Activated effector memory CD4-positive, alpha-beta T cell treated with Interleukin-2 at 50 U/mL for 16 hours (primary cell): Measurements from ENCODE around the gene COL4A1.

Experiments used
- DNase-seq: peaks from one replicate; pipeline ENCODE4 v3.0.0-alpha.2; 2020

COL4A1 gene

DNA sequence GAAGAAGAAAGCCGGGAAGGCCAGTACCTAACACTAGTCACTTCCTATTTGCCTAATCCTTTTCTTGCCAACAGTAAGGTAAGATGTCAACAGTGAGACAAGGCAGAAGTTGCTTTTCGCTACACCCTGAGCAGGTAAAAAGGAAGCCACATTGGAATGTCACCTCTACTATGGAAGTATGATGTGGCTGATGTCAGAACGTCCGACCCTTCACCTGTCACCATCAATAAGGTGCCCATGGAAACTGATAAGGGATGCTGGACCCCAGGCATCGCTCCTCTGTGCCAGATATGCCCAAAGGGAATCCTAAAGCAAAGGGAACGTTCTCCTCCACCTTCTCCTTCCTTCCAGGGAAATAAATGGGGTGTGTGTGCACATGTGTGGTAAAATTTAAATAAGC is 34.3 kb downstream of the COL4A1 start:
- no peak for DNase-seq

DNA sequence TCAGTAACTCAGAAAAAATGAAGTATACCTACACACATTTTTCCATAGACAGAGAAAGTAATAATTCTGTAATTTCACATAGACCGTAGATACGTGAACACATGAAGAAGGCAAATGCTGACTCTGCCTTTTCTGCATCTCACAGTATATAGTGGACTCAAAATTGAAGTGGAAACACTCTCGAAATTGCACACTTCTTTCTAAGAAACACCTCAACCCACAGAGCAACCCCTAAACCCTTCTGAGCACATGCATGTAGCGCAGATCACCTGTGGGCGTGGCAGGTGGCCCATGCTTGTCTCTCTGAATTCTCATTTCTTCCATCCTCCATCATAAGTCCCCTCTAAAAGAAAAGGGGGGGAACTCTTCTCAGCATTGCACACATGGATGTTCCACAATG is 34.7 kb downstream of the COL4A1 start:
- DNase-seq: no peak

DNA sequence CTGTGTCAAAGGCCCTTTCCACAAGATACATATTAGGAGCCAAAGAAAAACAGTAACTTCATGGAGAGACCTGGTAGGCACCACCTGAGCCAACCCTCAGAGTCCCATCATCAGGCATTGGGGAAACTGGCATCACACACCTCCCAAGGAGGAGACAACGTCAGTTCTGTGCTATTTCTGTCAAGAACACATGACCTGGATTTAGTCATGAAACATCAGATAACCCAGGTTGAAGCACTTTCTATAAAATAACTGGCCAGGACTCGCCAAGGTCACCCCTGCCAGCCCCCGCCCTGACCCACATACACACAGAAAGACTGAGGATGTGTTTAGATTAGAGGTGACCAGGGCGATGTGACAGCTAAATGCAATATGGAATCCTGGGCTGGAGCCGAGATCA is 35.6 kb downstream of the COL4A1 start:
- no peak for DNase-seq

DNA sequence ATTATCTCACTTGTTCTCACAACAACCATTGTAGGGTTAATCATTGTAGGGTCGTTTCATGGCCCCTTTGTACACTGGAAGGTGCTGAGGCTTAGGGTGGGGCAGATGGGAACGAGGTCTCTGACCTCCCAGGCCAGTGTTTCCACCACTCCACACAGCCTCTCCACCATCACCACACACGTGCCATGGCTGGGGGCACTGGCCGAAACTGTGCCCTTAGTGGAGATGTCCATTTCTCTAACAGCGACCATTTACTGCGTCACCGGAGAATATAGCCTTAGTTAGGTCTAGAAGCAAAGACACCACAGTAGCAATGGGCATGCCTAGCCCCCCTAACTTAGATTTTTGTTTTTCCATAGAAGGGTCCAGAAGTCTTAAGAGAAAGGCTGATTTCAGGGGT is 36.5 kb downstream of the COL4A1 start:
- no peak for DNase-seq

DNA sequence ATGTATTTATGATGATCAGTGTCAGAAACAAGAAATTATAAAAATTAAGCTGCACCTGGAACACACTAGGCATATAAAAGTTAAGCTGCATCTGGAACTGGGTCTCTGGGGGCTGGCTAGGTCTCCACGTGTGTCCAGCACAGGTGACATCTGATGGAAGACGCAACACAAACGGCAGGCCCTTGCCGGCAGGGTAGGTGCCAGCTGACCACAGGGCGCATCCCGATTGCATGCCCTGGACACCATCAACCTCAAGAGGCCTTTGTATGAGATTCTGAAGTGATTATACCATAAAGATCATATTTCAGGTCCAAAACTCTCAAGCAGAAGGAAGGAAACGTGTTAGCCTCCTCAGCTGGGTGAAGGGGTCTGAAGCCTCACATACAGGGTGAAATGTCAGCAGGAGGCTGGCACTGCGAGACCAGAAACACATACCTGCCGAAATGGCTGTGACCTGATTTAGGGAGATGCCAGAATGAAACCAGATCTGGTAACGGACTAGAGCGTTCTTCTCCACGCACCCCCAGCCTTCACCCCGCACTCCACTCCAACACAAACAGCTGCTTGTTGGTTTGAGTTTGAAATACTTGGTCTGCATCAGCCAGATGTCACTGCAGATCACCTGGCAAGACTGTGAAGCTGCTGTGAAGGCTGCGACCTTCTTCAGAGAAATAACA is 37.3 kb downstream of the COL4A1 start:
- no peak for DNase-seq

DNA sequence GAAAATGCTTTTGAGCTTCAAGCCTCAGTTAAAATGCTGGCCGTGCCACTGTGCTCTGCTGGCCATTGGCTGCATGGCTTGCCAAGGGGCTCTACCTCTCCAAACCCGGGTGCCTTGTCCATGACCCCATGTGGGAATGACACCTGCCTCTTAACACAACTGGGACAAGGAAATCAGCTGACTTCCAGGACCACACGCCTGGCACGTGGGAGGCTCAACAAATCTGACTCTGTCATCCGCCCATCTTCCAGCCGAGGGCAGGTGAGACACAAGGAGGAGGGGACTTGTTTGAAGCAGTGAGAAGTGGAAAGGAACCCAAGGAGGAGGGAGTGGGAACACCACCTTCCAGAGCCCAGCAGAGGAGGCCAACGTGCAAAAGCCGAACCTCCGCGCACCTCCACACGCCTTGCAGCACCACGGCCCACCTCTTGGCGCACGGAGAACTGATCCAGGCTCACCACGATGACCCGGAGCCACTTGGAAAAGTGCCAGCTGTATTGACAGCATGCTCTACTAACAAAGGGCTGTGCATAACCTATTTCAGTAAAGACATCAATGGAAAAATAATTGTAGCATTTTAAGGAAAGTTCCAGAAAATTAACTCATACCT is 38.3 kb downstream of the COL4A1 start:
- DNase-seq: no peak

DNA sequence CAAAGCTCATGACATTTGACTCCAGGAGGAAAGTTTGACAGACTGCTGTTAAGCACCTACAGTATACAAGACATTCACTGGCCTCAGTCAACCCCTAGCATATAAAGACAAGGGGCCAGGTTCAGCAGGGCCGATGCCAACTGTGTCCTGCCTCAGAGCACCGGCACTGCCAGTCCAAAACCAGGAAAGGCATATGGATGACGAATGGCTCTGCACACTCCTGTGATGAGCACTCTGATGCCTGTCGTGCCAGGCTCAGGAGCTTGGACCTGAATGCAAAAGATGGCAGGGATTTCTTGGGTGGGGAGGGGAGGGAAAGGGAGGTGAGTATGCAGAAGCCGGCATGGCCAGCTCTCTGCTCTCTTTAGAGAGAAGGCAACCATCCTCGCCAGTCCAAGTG is 38.9 kb downstream of the COL4A1 start:
- DNase-seq: no peak

DNA sequence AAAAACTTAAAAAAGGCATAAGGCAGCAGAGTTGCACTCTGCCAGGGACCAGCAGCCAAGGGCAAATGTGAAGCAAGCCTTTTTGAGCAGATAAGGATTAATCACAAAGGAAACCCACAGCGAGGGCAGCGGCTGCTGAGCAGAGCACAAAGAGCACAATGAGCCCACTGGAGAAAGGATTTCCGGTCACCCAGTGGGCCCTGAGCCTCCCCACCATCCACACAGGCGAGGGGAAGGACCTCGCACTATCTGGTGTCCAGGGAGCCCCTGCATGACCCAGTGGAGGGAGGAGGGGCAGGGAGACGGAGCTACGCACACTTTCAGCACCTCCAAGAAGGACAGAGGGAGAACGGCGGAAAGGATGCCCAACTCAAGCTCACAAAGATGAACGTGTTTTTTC is 40.0 kb downstream of the COL4A1 start:
- no peak for DNase-seq

DNA sequence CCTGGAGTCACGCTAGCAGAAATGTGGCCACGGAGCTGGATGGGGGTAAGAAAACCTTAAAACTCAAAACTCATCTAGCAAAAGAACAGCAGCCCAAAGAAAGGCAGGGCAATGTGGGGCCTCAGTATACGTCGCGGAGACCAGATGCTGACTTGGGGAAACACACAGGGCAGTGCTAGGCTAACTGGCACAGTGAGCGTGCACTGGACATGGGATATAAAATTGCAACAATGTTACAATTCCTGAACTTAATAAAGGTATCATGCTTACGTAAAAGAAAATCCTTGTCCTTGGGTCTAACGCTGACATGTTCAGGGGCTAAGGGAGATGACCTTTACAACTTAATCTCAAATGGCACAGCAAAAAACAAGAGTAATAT is 40.5 kb downstream of the COL4A1 start:
- DNase-seq: no peak

DNA sequence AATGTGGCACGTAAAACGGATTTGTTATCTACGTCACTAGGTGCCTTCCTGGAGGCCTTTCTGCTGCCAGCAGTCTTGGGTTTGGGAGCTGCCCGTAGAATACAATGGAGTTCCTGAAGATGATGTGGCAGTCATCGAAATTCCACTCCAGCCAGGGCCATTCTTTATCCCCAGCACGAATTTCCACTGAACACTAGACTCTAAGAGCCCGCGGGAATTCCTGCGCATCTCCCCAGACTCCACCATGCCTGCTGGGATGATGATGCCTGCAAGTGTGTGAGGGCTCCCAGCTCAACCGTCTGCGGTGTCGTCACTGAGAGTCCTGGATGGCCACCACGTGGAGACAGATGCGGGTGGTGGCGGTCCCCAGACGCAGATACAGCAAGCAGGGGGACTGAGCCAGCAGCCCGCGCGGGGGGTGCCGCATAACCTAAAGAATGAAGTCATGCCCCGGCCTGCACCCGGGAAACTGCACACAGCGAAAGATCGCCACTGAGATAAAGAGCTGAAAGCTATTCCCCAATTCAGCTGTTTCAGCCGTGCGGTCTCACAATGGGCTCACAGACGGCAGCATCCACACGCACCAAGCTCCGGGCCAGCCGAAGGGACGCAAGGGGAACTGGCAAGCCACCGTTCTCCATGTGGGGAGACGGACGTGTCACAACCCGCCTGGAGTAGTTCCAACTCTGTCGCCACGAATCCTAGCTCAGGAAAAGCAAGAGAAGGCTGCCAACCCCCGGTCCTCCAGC is 41.1 kb downstream of the COL4A1 start:
- no peak for DNase-seq

DNA sequence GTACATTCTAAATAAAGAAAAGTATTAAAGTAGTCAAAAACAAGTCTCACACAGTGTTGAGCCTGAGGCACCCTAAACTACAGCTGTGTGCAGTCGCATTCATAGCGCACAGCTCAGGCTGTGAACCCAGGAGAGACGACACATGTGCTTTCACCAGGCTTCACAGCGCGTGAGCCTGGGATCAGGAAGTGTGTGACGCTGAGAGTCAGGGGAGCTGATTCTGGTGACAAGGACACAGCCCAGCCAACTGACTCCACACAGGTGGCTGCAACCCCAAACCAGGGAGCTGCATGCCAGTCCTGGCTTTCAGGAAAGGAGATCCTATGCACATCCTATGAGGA is 41.6 kb downstream of the COL4A1 start:
- DNase-seq: no peak

DNA sequence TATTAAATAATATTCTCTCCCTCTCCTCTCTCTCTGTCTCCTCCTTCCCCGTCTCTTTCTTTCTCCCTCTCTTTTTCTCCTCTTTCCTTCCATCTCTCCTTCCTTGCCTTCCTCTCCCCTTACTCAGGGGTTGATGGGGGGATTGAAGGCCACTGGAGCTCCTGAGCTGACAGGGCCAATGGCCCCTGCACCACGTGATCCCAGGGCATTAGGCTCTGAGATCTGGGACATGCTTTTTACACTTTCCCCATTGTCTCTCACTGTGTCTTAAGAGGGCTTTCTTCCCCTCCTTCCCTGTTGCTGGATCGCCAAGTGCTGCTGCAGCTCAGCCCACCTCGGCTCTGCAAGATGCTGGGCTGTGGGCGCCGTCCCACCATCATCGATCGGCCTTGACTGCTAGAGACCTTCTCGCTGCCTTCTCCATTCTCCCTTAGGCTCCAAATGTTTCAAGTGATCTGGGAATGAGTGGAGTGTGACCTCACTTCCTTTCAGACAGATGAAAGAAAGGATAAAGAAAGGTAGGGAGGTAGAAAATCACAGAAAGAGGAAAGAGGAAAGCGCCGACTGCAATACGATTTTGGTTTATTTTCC is 42.2 kb downstream of the COL4A1 start:
- DNase-seq: no peak

DNA sequence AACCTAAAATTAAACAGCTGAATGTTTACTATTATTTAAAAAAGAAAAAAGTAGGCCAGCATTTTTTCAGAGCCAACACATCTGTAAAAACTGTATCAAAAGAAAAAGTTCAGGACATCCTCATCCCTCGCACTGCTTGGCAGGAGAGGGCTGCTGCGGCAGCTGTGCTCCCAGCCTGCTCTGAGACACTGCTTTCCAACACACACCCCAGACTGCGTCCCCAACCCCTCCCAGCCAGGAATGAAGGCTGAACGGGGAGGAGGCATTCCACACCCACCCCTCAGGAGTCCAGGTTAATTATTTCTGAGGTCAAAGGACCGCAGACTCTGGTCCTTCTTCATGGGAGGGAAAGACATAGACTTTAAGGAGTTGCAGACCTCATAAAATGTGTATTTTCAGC is 43.1 kb downstream of the COL4A1 start:
- no peak for DNase-seq

DNA sequence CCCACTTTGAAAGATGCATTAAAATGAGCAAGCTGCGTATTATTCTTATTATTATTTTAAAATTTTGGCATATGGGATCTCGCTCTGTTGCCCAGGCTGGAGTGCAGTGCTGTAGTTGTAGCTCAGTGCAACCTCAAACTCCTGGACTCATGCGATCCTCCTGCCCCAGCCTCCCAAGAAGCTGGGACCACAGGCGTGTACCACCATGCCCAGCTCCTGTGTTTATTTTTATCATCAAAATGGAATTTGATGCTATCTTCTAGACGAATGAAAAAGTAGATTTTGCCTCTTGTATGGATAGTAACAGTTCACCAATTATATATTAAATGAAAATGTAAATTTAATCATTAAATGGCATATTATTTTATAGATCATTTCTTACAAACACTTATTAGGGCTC is 43.6 kb downstream of the COL4A1 start:
- no peak for DNase-seq

DNA sequence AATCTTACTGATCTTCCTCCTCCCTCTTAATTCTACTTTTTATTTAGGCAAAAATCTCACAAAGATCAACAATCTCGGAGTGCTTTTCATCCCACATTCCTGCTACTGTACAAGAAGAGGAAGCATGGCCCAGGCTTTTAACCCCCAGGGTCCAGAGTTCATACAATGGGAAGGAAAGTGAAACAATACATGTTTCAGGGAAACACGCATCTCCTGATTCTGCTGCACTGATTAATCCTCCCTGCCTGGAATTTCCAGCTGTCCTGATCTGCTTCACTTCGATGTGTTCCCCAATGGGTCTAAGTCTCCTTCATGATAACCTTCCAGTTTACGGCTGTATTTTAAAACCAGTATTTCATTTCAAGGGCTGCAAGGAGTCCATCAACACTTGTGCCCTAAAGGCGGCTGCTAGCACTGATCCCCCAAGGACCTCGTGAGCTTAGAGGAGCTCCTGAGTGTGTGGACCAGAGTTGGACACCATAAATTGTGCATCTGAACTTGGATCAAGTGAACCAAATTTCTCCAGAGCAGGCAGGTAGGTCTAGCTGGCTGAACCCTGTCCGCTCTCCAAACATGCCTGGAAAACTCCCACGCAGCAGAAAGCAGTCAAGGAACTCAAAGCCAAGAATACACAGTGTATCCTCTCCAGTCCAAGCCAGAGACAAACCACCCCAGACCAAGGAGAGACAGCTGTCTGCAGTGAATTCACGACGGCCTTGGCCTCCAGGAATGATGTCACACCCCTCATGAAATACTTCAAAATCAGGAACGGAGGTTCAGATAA is 44.3 kb downstream of the COL4A1 start:
- DNase-seq: no peak

DNA sequence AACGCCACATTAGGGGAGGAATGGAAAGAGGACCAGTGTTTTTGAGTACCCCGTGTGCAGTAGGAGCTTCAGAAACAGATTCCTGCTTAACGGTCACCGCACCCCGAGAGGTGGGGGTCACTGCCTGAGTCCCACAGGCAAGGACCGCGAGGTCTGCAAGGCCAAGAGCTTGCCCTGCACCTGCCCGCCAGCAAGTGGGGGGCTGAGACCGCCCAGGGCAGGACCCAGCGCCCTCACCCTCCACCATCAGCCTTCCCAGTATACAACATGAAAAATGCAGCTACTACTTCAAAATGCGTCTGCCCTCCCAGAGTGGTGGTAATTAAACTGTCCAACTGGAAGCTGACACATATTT is 44.9 kb downstream of the COL4A1 start:
- no peak for DNase-seq

DNA sequence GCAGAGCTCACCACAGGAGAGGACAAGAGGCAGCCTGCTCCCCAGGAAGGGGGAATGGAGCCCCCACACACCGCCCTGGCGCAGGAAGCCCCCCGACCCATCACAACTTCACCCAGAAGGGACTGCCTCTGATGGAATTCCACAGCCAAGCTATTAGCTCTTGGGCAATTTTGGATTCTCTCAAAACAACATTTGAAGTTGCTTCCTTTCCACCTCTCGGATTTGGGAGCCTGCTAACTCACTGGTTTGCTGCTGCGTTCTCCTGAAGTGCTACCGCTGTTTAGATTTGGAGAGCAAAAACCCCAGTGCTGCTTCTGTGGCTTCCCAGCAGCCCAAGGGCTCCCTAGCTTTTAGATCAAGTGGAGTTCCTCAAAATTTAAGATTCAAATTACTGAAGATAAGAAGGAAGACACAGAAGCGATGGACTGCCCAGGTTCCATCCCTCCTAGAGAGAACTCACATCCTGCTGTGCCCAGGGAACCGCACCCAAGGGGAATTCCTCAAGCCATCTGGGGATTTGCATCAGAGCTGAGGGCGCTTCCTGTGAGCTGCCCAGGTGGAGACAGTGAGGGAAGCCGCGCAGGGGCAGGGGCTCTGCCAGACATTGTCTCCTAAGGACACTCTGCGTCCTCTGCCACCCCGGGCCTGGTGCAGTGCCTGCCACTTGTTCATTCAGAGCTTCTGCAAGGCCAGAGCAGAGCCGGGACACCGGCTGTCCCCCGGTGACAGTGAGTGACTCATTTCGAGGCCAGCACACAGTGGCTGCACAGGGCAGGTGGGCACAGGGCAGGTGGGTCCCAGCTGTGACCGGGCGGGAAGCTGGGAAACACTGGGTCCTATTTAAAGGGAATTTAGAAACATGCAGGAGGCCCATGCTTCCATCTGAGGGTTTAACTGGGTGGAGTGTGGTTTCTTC is 45.5 kb downstream of the COL4A1 start:
- DNase-seq: no peak

DNA sequence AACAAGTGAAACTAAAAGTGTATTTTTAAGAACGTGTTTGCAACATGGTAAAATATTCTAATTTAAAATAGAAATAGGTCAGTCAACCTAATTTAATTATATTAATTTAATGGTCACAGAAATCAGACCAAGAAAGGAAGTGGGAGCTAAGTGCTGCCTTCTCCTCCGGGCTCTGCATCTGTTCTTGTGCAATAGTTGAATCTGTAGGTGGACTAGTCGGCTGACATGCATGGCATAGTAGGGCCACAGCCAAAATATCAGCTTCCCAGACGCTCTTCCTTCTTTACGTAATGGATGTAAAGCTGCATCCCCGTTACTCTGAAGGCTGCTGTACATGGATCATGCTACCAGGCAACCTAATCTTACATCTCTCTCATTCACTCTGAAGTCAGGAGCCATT is 47.3 kb downstream of the COL4A1 start:
- DNase-seq: no peak

DNA sequence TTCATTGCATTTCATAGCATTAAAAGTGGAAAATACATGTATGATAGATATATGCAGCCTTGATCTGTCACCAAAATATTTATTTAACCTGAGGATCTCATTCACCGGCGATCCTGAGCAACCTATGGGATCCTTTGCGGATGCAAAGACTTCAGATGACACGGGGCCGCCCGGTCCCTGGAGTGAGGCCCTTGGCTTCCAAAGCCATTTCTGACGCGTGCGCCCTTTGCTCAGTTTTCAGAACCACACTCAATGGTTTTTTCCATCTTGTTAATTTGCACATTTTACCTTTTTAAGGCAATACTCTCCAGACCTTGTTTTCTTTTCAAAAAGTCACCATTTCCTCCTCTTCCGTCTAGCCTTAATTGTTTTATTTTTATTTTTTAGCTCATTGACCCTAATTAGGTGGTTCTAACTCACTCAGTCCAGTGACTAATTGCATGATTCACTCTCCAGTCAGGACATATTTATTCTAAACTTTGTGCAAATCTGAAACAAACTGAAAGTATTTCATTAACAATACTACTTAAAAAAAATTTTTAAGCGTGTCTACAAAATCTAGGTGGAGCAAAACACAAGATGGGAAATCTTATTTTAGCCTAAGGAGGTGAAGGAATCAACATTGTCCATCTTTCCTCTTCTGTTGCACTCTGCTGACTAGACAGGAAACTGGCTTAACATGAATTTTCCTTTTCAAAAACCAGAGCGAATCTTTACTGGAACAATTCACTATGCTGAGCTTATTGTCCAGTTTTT is 47.9 kb downstream of the COL4A1 start:
- no peak for DNase-seq

DNA sequence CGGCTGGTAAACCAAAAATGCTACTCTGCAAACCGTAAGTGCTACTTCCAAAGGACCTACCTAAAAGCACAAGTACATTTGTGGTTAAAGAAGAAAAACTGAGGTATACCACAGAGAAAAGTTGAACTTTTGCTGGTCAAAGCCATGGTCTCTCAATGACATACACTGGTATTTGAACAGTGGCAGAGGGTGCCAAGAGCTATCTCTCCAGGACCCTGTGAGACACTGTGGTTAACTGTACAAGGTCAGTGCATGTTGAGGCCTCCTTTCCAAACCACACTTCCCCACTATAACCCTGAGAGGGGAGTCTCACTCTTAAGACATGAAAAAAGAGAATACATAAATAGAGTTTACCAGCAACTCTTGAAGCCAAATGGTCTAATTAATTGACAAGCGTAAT is 49.5 kb downstream of the COL4A1 start:
- no peak for DNase-seq

DNA sequence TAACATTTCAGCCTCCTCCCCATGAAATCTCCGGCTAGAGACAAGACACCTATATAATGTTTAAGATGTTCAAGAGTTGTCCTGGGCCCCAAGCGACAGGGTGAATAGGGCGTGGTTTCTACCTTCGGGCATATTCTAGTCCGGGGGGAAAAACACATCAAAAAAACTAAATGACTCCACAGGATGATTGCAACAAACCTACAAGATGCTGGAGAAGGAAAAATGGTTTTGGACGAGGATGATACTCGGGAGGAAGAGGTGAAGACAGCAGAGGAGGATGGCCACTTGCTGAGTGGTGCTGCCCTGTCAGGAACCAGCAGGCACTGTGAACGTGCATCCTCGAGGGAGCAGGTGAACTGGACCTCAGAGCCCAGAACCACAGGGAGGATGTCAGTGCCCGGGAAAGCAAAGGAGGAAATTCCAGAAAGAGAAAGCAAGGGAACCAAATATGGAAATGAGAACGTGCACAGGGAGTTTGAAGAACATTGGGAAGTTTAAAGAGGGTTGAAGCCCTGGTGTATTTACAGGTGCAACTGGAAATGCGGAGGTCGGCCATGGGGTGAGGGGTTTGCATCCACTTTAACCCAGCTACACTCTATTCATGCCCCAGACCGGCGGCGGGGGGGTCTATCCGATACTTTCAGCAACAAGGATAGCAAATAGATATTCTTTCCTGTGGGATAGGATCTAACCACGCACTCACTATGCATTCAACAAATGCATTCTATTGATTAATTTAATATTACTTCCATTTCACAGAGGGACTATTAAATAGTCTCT is 50.6 kb downstream of the COL4A1 start:
- DNase-seq: no peak
